ENCODE data around the gene UGT2A1. TPM values are rescaled to one million over a fixed set of nuclear protein-coding genes. Genes with fewer than 3 reads are reported as not detected.

Gene UGT2A1
- total RNA-seq, 1 experiment from 2014 or later: not detected

Other genes with a start within 250 kb of the UGT2A1 start
- 0.37 TPM for gene UGT2B4, start 157.3 kb downstream of the UGT2A1 start, total RNA-seq (2021; ENCODE audit: unreplicated experiment)
- not detected for gene UGT2A2, start 13.6 kb downstream of the UGT2A1 start, total RNA-seq (2021; ENCODE audit: unreplicated experiment)
- gene SULT1B1, start 107.4 kb upstream of the UGT2A1 start, total RNA-seq (2021; ENCODE audit: unreplicated experiment): 0.10 TPM
- gene SULT1E1, start 206.9 kb upstream of the UGT2A1 start, total RNA-seq (2021; ENCODE audit: unreplicated experiment): not detected

Data from HCT116 (cell line).